Measurements from ENCODE around the gene MCRIP1.

Gene MCRIP1

DNA sequence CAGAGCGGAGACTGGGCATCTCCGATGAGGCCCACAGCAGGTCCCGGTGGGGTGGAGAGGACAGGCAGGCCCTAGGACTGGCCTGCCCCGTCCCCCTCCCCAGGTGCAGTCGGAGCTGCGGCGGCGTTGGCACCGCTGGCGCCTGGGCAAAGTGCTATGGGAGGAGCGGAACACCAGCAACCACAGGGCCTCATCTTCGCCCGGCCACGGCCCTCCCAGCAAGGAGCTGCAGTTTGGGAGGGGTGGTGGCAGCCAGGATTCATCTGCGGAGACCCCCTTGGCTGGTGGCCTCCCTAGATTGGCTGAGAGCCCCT lies 19.8 kb downstream of the MCRIP1 start:
- Histone ChIP-seq H3K4me2 (ENCODE audit: low read length) (no peak overlapping the region), H3K9me3 (ENCODE audit: low read length) (no peaks in the 10 kb centered on the region), H3K4me1 (ENCODE audit: insufficient read depth, low read length, severe bottlenecking) (no peaks in the 10 kb centered on the region), H3K79me2 (ENCODE audit: insufficient read depth, low read length) (no peaks in the 10 kb centered on the region), H4K20me1 (ENCODE audit: insufficient read depth, low read length) (no peaks in the 10 kb centered on the region), H3K27me3 (ENCODE audit: insufficient read depth, low read length) (peaks cover 8% of the 10 kb centered on the region; the same call in 1 of the 2 replicates), H3K9ac (ENCODE audit: low read length) (no peak overlapping the region), H3K36me3 (ENCODE audit: insufficient read depth, low read length) (no peaks in the 10 kb centered on the region), H2AFZ (ENCODE audit: low read length) (no peak overlapping the region), H3K9me2 (ENCODE audit: low read depth, low read length) (no peaks in the 10 kb centered on the region), H3K27ac (ENCODE audit: low read depth, low read length, poor library complexity, severe bottlenecking) (no peak overlapping the region), H3K4me3 (ENCODE audit: low read depth, low read length, poor library complexity, severe bottlenecking) (no peak overlapping the region), H3F3A (ENCODE audit: insufficient read depth, low read length) (no peaks in the 10 kb centered on the region)
- TF ChIP-seq, protein P1, sequence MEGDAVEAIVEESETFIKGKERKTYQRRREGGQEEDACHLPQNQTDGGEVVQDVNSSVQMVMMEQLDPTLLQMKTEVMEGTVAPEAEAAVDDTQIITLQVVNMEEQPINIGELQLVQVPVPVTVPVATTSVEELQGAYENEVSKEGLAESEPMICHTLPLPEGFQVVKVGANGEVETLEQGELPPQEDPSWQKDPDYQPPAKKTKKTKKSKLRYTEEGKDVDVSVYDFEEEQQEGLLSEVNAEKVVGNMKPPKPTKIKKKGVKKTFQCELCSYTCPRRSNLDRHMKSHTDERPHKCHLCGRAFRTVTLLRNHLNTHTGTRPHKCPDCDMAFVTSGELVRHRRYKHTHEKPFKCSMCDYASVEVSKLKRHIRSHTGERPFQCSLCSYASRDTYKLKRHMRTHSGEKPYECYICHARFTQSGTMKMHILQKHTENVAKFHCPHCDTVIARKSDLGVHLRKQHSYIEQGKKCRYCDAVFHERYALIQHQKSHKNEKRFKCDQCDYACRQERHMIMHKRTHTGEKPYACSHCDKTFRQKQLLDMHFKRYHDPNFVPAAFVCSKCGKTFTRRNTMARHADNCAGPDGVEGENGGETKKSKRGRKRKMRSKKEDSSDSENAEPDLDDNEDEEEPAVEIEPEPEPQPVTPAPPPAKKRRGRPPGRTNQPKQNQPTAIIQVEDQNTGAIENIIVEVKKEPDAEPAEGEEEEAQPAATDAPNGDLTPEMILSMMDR (IDR thresholded peaks at IDR 0.05; ENCODE audit: low read length): no peak
- TF ChIP-seq EZH2 (IDR thresholded peaks at IDR 0.05; ENCODE audit: borderline replicate concordance, low read length): no peak

DNA sequence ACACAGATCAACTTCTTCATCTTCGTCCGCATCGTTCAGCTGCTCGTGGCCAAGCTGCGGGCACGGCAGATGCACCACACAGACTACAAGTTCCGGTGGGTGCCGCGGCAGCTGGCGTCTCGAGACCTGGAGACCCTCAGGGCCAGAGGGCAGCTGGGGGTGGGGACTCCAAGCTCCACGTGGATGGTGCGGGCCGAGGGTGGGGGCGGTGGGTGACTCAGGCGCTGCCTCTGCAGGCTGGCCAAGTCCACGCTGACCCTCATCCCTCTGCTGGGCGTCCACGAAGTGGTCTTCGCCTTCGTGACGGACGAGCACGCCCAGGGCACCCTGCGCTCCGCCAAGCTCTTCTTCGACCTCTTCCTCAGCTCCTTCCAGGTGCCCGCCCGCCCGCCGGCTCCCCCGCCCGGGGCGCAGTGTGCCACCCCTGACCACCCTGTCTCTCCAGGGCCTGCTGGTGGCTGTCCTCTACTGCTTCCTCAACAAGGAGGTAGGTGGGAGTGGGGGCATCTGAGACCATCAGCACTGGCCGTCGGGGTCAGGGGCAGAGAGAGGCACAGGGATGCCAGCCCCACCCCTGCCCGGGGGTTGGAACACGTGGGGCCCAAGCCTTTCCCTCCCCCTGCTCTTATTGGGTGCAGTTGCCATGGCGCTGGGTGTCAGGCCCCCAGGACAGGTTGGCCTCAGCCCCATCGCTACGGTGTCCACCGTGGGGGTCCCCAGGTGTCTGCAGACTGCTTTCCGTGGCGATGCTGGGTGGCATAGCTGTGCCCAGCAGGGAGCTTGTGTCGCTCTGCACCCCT lies 20.3 kb downstream of the MCRIP1 start:
- no peaks in the 10 kb centered on the region for H3K79me2 ChIP-seq (ENCODE audit: insufficient read depth, low read length)
- H3K4me3 ChIP-seq (ENCODE audit: low read depth, low read length, poor library complexity, severe bottlenecking): no peak overlapping the region
- H3K4me1 ChIP-seq (ENCODE audit: insufficient read depth, low read length, severe bottlenecking): no peaks in the 10 kb centered on the region
- no peak overlapping the region for H3K4me2 ChIP-seq (ENCODE audit: low read length)
- TF ChIP-seq EZH2 (IDR thresholded peaks at IDR 0.05; ENCODE audit: borderline replicate concordance, low read length): no peak
- TF ChIP-seq, protein P1 (IDR thresholded peaks at IDR 0.05; ENCODE audit: low read length): no peak
- H3K27me3 ChIP-seq (ENCODE audit: insufficient read depth, low read length): peaks cover 8% of the 10 kb centered on the region; the same call in 1 of the 2 replicates
- no peaks in the 10 kb centered on the region for H3F3A ChIP-seq (ENCODE audit: insufficient read depth, low read length)
- no peaks in the 10 kb centered on the region for H4K20me1 ChIP-seq (ENCODE audit: insufficient read depth, low read length)
- no peak overlapping the region for H2AFZ ChIP-seq (ENCODE audit: low read length)
- H3K36me3 ChIP-seq (ENCODE audit: insufficient read depth, low read length): no peaks in the 10 kb centered on the region
- no peaks in the 10 kb centered on the region for H3K9me2 ChIP-seq (ENCODE audit: low read depth, low read length)
- H3K27ac ChIP-seq (ENCODE audit: low read depth, low read length, poor library complexity, severe bottlenecking): no peak overlapping the region
- H3K9ac ChIP-seq (ENCODE audit: low read length): no peak overlapping the region
- H3K9me3 ChIP-seq (ENCODE audit: low read length): no peaks in the 10 kb centered on the region

DNA sequence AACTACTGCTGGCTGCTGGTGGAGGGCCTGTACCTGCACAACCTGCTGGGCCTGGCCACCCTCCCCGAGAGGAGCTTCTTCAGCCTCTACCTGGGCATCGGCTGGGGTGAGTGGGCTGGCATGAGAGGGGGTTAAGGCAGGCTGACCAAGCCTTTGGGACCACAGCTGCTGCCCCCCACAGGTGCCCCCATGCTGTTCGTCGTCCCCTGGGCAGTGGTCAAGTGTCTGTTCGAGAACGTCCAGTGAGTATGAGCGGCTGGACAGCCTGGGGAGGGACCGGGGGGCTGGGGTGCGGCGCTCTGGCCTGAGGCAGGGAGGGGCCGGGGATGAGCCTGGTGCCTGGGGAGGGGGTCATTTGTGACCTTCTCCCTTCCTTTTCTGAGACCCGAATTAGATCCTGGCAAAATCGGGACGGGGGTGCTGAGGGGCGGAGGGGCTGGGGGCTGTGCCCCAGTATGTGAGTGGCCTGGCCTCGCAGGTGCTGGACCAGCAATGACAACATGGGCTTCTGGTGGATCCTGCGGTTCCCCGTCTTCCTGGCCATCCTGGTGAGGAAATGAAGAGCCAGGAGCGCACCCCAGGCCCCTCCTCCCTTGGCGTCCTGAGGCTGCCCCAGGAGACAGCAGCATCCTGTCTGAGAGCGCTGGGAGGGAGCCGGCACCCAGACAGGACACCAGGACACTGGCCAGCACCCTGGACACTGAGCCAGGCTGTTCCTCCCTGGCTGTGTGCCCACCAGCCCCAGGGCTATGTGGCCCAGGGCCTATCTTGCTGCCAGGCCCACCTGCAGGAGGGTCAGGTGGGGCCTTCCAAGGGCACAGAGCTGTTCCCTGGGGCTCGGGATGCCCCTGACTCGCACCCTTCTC lies 21.2 kb downstream of the MCRIP1 start:
- Histone ChIP-seq H3K9me3 (ENCODE audit: low read length) (no peaks in the 10 kb centered on the region), H3K4me1 (ENCODE audit: insufficient read depth, low read length, severe bottlenecking) (no peaks in the 10 kb centered on the region), H3F3A (ENCODE audit: insufficient read depth, low read length) (no peaks in the 10 kb centered on the region), H3K27ac (ENCODE audit: low read depth, low read length, poor library complexity, severe bottlenecking) (no peak overlapping the region), H2AFZ (ENCODE audit: low read length) (no peak overlapping the region), H3K79me2 (ENCODE audit: insufficient read depth, low read length) (no peaks in the 10 kb centered on the region), H3K4me3 (ENCODE audit: low read depth, low read length, poor library complexity, severe bottlenecking) (no peak overlapping the region), H3K27me3 (ENCODE audit: insufficient read depth, low read length) (peaks cover 8% of the 10 kb centered on the region; the same call in 1 of the 2 replicates), H4K20me1 (ENCODE audit: insufficient read depth, low read length) (no peaks in the 10 kb centered on the region), H3K9me2 (ENCODE audit: low read depth, low read length) (no peaks in the 10 kb centered on the region), H3K36me3 (ENCODE audit: insufficient read depth, low read length) (no peaks in the 10 kb centered on the region), H3K4me2 (ENCODE audit: low read length) (no peak overlapping the region), H3K9ac (ENCODE audit: low read length) (no peak overlapping the region)
- TF ChIP-seq EZH2 (IDR thresholded peaks at IDR 0.05; ENCODE audit: borderline replicate concordance, low read length): no peak
- TF ChIP-seq, protein P1 (IDR thresholded peaks at IDR 0.05; ENCODE audit: low read length): no peak

All from OCI-LY1 (cell line).